ENCODE measurements around the gene TBC1D23. TPM values are rescaled to one million over a fixed set of nuclear protein-coding genes. Genes with fewer than 3 reads are reported as not detected.
A peak's percentile ranks its signal among the peaks of the same experiment; 100 is the strongest.

The TBC1D23 gene
- total RNA-seq, 1 donor from 2014 or later = 62.2 TPM

DNA sequence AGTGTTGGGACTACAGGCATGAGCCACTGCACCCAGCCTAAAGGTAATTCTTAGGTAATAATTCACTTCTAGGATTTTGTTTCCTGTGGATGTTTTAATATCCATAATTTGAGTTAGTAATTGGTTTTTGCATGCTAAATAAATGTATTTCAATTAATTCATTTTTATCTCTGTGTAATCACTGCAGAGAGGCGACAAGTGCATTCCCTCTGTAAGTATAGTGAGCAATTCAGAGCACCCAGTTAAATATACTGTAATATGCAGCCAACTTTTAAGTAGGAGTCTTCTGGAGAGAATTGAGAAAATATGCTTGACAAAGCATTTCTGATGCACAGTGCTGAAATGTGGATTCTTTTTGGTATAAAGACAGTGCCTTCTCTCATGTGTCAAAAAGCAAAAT lies 5.7 kb downstream of the TBC1D23 start:
- Mint-ChIP-seq H3K36me3 (ENCODE audit: low read depth, unreplicated experiment) (no peaks in the 10 kb centered on the region), H3K9me3 (ENCODE audit: unreplicated experiment) (no peaks in the 10 kb centered on the region)
- H3K27me3 ChIP-seq (ENCODE audit: insufficient read depth, low read length) = no peaks in the 10 kb centered on the region

DNA sequence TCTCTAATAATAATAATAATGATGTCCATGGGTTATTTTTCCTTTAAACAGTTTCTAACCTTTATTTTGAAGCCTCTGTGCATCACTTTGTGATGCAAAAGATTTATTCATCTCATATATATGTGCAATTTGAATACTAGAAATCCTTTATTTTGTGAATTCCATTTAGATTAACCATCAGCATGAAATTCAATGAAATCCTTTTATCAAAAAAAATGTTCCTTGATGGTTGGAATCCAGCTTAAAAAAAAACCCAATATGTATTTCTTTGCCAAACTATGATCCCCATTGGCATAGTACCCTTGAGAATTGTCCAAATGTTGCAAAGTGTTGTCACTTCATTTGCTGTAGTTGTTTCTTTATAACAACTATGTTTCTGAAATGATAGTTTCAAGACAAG lies 7.4 kb downstream of the TBC1D23 start:
- H3K27me3 Mint-ChIP-seq (ENCODE audit: low read depth, unreplicated experiment) = no peaks in the 10 kb centered on the region
- H3K79me2 ChIP-seq (ENCODE audit: insufficient read depth, low read length) = peaks cover 88% of the 10 kb centered on the region
- no peaks in the 10 kb centered on the region for H3K9me3 ChIP-seq (ENCODE audit: insufficient read depth, low read depth, low read length)
- H3K9ac ChIP-seq (ENCODE audit: low read length) = peak overlapping the region; percentile 67
- peaks cover 41% of the 10 kb centered on the region for H3K4me1 ChIP-seq (ENCODE audit: insufficient read depth, low read length)
- no peak overlapping the region for H3K4me3 ChIP-seq (ENCODE audit: insufficient read depth, low read depth, low read length)
- peak overlapping the region; percentile 17 for H3K27ac ChIP-seq (ENCODE audit: low read depth, low read length)
- TF ChIP-seq EZH2 (IDR thresholded peaks at IDR 0.05; ENCODE audit: insufficient read depth, low read length) = no peak
- TF ChIP-seq, protein P1, sequence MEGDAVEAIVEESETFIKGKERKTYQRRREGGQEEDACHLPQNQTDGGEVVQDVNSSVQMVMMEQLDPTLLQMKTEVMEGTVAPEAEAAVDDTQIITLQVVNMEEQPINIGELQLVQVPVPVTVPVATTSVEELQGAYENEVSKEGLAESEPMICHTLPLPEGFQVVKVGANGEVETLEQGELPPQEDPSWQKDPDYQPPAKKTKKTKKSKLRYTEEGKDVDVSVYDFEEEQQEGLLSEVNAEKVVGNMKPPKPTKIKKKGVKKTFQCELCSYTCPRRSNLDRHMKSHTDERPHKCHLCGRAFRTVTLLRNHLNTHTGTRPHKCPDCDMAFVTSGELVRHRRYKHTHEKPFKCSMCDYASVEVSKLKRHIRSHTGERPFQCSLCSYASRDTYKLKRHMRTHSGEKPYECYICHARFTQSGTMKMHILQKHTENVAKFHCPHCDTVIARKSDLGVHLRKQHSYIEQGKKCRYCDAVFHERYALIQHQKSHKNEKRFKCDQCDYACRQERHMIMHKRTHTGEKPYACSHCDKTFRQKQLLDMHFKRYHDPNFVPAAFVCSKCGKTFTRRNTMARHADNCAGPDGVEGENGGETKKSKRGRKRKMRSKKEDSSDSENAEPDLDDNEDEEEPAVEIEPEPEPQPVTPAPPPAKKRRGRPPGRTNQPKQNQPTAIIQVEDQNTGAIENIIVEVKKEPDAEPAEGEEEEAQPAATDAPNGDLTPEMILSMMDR (IDR thresholded peaks at IDR 0.05; ENCODE audit: insufficient read depth, low read depth, low read length) = no peak
- H2AFZ ChIP-seq (ENCODE audit: low read depth, low read length) = no peak overlapping the region
- H3K36me3 Mint-ChIP-seq (ENCODE audit: low read depth, unreplicated experiment) = no peaks in the 10 kb centered on the region
- peaks cover 50% of the 10 kb centered on the region for H3K4me1 Mint-ChIP-seq (ENCODE audit: low read depth, unreplicated experiment)
- H3K27ac Mint-ChIP-seq (ENCODE audit: unreplicated experiment) = no peak overlapping the region
- H3K27me3 ChIP-seq (ENCODE audit: insufficient read depth, low read length) = no peaks in the 10 kb centered on the region
- FAIRE-seq (no peak), DNase-seq (ENCODE audit: low read depth) (no peak)
- H3K4me2 ChIP-seq (ENCODE audit: low read length) = peak overlapping the region; percentile 81
- peaks cover 46% of the 10 kb centered on the region for H4K20me1 ChIP-seq (ENCODE audit: insufficient read depth, low read length)
- H3K9me3 Mint-ChIP-seq (ENCODE audit: unreplicated experiment) = no peaks in the 10 kb centered on the region
- no peaks in the 10 kb centered on the region for H3K36me3 ChIP-seq (ENCODE audit: insufficient read depth, low read length)
- H3K4me3 Mint-ChIP-seq (ENCODE audit: unreplicated experiment) = no peak overlapping the region

More for the DNA sequence above, 5.7 kb downstream of the TBC1D23 start:
- H3K27ac Mint-ChIP-seq (ENCODE audit: unreplicated experiment) = no peak overlapping the region
- H3K36me3 ChIP-seq (ENCODE audit: insufficient read depth, low read length) = no peaks in the 10 kb centered on the region
- peaks cover 60% of the 10 kb centered on the region for H3K4me1 Mint-ChIP-seq (ENCODE audit: low read depth, unreplicated experiment)
- H4K20me1 ChIP-seq (ENCODE audit: insufficient read depth, low read length) = peaks cover 48% of the 10 kb centered on the region
- no peak overlapping the region for H2AFZ ChIP-seq (ENCODE audit: low read depth, low read length)
- H3K9ac ChIP-seq (ENCODE audit: low read length) = no peak overlapping the region
- peak overlapping the region; percentile 9 for H3K4me2 ChIP-seq (ENCODE audit: low read length)
- no peaks in the 10 kb centered on the region for H3K9me3 ChIP-seq (ENCODE audit: insufficient read depth, low read depth, low read length)
- H3K4me1 ChIP-seq (ENCODE audit: insufficient read depth, low read length) = peaks cover 47% of the 10 kb centered on the region
- no peak for TF ChIP-seq EZH2 (IDR thresholded peaks at IDR 0.05; ENCODE audit: insufficient read depth, low read length)
- TF ChIP-seq, protein P1 (IDR thresholded peaks at IDR 0.05; ENCODE audit: insufficient read depth, low read depth, low read length) = no peak
- no peak for FAIRE-seq
- no peak for DNase-seq (ENCODE audit: low read depth)
- H3K4me3 Mint-ChIP-seq (ENCODE audit: unreplicated experiment) = no peak overlapping the region
- no peaks in the 10 kb centered on the region for H3K27me3 Mint-ChIP-seq (ENCODE audit: low read depth, unreplicated experiment)
- H3K79me2 ChIP-seq (ENCODE audit: insufficient read depth, low read length) = peaks cover 92% of the 10 kb centered on the region
- no peak overlapping the region for H3K4me3 ChIP-seq (ENCODE audit: insufficient read depth, low read depth, low read length)
- H3K27ac ChIP-seq (ENCODE audit: low read depth, low read length) = no peak overlapping the region

DNA sequence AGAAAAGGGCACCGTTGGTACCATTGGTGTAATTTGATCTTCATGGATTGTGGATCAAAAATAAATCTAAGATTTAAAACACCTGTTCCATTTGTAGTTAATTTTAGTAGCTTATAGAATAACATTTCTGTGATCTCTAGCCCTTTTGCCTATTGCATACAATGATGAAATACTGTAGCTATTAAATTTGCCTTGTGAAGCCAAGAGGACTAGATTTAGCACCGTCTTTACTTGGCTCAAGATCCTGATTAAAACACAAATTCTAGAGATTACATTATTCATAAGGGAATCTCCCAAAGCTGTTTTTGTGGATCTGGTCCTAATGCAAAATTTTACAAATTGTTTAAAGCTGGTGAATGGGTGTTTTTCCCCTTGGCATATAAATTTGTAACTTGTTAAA lies 8.2 kb downstream of the TBC1D23 start:
- H3K4me1 ChIP-seq (ENCODE audit: insufficient read depth, low read length) = peaks cover 38% of the 10 kb centered on the region
- no peaks in the 10 kb centered on the region for H3K27me3 ChIP-seq (ENCODE audit: insufficient read depth, low read length)
- H3K4me3 ChIP-seq (ENCODE audit: insufficient read depth, low read depth, low read length) = peak overlapping the region; percentile 11
- H3K27ac ChIP-seq (ENCODE audit: low read depth, low read length) = peak overlapping the region; percentile 87
- H3K9me3 ChIP-seq (ENCODE audit: insufficient read depth, low read depth, low read length) = no peaks in the 10 kb centered on the region
- no peak for FAIRE-seq
- Mint-ChIP-seq H3K4me3 (ENCODE audit: unreplicated experiment) (peak overlapping the region; percentile 8), H3K27ac (ENCODE audit: unreplicated experiment) (peak overlapping the region; percentile 54), H3K4me1 (ENCODE audit: low read depth, unreplicated experiment) (peaks cover 46% of the 10 kb centered on the region), H3K36me3 (ENCODE audit: low read depth, unreplicated experiment) (no peaks in the 10 kb centered on the region), H3K27me3 (ENCODE audit: low read depth, unreplicated experiment) (no peaks in the 10 kb centered on the region), H3K9me3 (ENCODE audit: unreplicated experiment) (no peaks in the 10 kb centered on the region)
- H3K36me3 ChIP-seq (ENCODE audit: insufficient read depth, low read length) = no peaks in the 10 kb centered on the region
- TF ChIP-seq, protein P1 (IDR thresholded peaks at IDR 0.05; ENCODE audit: insufficient read depth, low read depth, low read length) = no peak
- no peak for TF ChIP-seq EZH2 (IDR thresholded peaks at IDR 0.05; ENCODE audit: insufficient read depth, low read length)
- H3K4me2 ChIP-seq (ENCODE audit: low read length) = peak overlapping the region; percentile 81
- no peak overlapping the region for H2AFZ ChIP-seq (ENCODE audit: low read depth, low read length)
- peaks cover 88% of the 10 kb centered on the region for H3K79me2 ChIP-seq (ENCODE audit: insufficient read depth, low read length)
- H4K20me1 ChIP-seq (ENCODE audit: insufficient read depth, low read length) = peaks cover 40% of the 10 kb centered on the region
- DNase-seq (ENCODE audit: low read depth) = no peak
- H3K9ac ChIP-seq (ENCODE audit: low read length) = peak overlapping the region; percentile 67

Data from astrocyte (in vitro differentiated cells and primary cell).